GM18909 (cell line): ENCODE measurements around the gene SWT1.
"Not testable (repeated sequence)": the region's sequence is repeated elsewhere in the genome, so short reads cannot be mapped to it uniquely, and the experiment has no call there.

Experiments used
- ATAC-seq: cut with Tn5 transposase; IDR thresholded peaks from one replicate; pipeline ENCODE4 v1.9.1; 2021; ENCODE audit warnings: mild to moderate bottlenecking; ENCODE audit not compliant: unreplicated experiment, poor library complexity

Gene SWT1

GRCh38 chr1:185241127-185241526, 84.2 kb downstream of the SWT1 start:
- ATAC-seq: no peak

GRCh38 chr1:185244015-185244747, 87.2 kb downstream of the SWT1 start:
- ATAC-seq: no peak

GRCh38 chr1:185245466-185245865, 88.5 kb downstream of the SWT1 start:
- no peak for ATAC-seq

- ATAC-seq: no peak
These were observed 92.6 kb downstream of the SWT1 start for GRCh38 chr1:185249563-185249962.

GRCh38 chr1:185250063-185250462, 93.1 kb downstream of the SWT1 start:
- ATAC-seq: no peak

- ATAC-seq: not testable (repeated sequence)
These were observed 95.0 kb downstream of the SWT1 start for GRCh38 chr1:185251928-185252327.

- ATAC-seq: not testable (repeated sequence)
These were observed 95.4 kb downstream of the SWT1 start for GRCh38 chr1:185252404-185252803.

- not testable (repeated sequence) for ATAC-seq
These were observed 98.6 kb downstream of the SWT1 start for GRCh38 chr1:185255595-185255994.

GRCh38 chr1:185257116-185257949, 100.4 kb downstream of the SWT1 start:
- ATAC-seq: not testable (repeated sequence)

GRCh38 chr1:185257950-185258208, 100.9 kb downstream of the SWT1 start:
- no peak for ATAC-seq

GRCh38 chr1:185258676-185259075, 101.7 kb downstream of the SWT1 start:
- no peak for ATAC-seq

GRCh38 chr1:185260611-185261010, 103.6 kb downstream of the SWT1 start:
- ATAC-seq: no peak

- no peak for ATAC-seq
These were observed 105.2 kb downstream of the SWT1 start for GRCh38 chr1:185262151-185262550.

GRCh38 chr1:185263292-185263691, 106.3 kb downstream of the SWT1 start:
- ATAC-seq: no peak

- no peak for ATAC-seq
These were observed 106.8 kb downstream of the SWT1 start for GRCh38 chr1:185263780-185264179.

- no peak for ATAC-seq
These were observed 108.3 kb downstream of the SWT1 start for GRCh38 chr1:185265314-185265713.

- ATAC-seq: no peak
These were observed 110.3 kb downstream of the SWT1 start for GRCh38 chr1:185267301-185267700.

GRCh38 chr1:185267701-185268100, 110.7 kb downstream of the SWT1 start:
- ATAC-seq: no peak

- ATAC-seq: no peak
These were observed 111.4 kb downstream of the SWT1 start for GRCh38 chr1:185268352-185268751.

- ATAC-seq: no peak
These were observed 115.0 kb downstream of the SWT1 start for GRCh38 chr1:185271921-185272320.

GRCh38 chr1:185279571-185279970, 122.6 kb downstream of the SWT1 start:
- ATAC-seq: no peak

- ATAC-seq: no peak
These were observed 123.6 kb downstream of the SWT1 start for GRCh38 chr1:185280589-185280988.
